Chondrocyte (in vitro differentiated cells): ENCODE results near the gene SND1. TPM values are rescaled to one million over a fixed set of nuclear protein-coding genes. Genes with fewer than 3 reads are reported as not detected.

Source experiments
- DNase-seq: peaks from one replicate; pipeline ENCODE4 v3.0.0; 2021; ENCODE audit warnings: mixed read lengths, low spot score
- H3K27ac Mint-ChIP-seq: one replicate; pipeline ENCODE4 v1.8.0; 2021; ENCODE audit warnings: mild to moderate bottlenecking, moderate library complexity, mixed read lengths; ENCODE audit not compliant: unreplicated experiment
- H3K27me3 Mint-ChIP-seq: 2 replicates; pipeline ENCODE4 v1.8.0; 2021; ENCODE audit warnings: low read depth, mixed read lengths
- H3K36me3 Mint-ChIP-seq: 2 replicates; pipeline ENCODE4 v1.8.0; 2021; ENCODE audit warnings: low read depth, mixed read lengths
- H3K4me1 Mint-ChIP-seq: 2 replicates; pipeline ENCODE4 v1.8.0; 2021; ENCODE audit warnings: low read depth, mild to moderate bottlenecking, mixed read lengths
- H3K4me3 Mint-ChIP-seq: one replicate; pipeline ENCODE4 v1.8.0; 2021; ENCODE audit warnings: mild to moderate bottlenecking, moderate library complexity, mixed read lengths; ENCODE audit not compliant: unreplicated experiment
- H3K9me3 Mint-ChIP-seq: 2 replicates; pipeline ENCODE4 v1.8.0; 2021; ENCODE audit warnings: low read depth, mixed read lengths
- total RNA-seq: library from RNA; stranded (reverse); gene quantifications from 3 replicates; pipeline ENCODE4 v1.2.1, GENCODE V29; 2021
- TF ChIP-seq, protein P1 (sequence below): fragments of 200-600 bp; sonication (generic); IDR thresholded peaks from 2 replicates; pipeline ENCODE4 v1.5.0; 2021; ENCODE audit warnings: antibody characterized with exemption, mild to moderate bottlenecking, moderate library complexity

Gene SND1
- total RNA-seq, 1 donor from 2014 or later, result 229 TPM

GRCh38 chr7:127752829-127753228, 100.8 kb downstream of the SND1 start:
- no peaks in the 10 kb centered on the region for H3K27me3 Mint-ChIP-seq
- TF ChIP-seq, protein P1, sequence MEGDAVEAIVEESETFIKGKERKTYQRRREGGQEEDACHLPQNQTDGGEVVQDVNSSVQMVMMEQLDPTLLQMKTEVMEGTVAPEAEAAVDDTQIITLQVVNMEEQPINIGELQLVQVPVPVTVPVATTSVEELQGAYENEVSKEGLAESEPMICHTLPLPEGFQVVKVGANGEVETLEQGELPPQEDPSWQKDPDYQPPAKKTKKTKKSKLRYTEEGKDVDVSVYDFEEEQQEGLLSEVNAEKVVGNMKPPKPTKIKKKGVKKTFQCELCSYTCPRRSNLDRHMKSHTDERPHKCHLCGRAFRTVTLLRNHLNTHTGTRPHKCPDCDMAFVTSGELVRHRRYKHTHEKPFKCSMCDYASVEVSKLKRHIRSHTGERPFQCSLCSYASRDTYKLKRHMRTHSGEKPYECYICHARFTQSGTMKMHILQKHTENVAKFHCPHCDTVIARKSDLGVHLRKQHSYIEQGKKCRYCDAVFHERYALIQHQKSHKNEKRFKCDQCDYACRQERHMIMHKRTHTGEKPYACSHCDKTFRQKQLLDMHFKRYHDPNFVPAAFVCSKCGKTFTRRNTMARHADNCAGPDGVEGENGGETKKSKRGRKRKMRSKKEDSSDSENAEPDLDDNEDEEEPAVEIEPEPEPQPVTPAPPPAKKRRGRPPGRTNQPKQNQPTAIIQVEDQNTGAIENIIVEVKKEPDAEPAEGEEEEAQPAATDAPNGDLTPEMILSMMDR, result no peak
- H3K4me1 Mint-ChIP-seq, result peaks cover 23% of the 10 kb centered on the region
- DNase-seq, result no peak
- no peak overlapping the region for H3K27ac Mint-ChIP-seq
- peaks cover 3% of the 10 kb centered on the region for H3K36me3 Mint-ChIP-seq
- no peak overlapping the region for H3K4me3 Mint-ChIP-seq
- no peaks in the 10 kb centered on the region for H3K9me3 Mint-ChIP-seq

GRCh38 chr7:127754457-127754856, 102.5 kb downstream of the SND1 start:
- H3K36me3 Mint-ChIP-seq, result peaks cover under 1% of the 10 kb centered on the region
- no peaks in the 10 kb centered on the region for H3K9me3 Mint-ChIP-seq
- H3K27me3 Mint-ChIP-seq, result no peaks in the 10 kb centered on the region
- no peak overlapping the region for H3K27ac Mint-ChIP-seq
- H3K4me3 Mint-ChIP-seq, result no peak overlapping the region
- DNase-seq, result no peak
- H3K4me1 Mint-ChIP-seq, result peaks cover 19% of the 10 kb centered on the region
- TF ChIP-seq, protein P1, result no peak

GRCh38 chr7:127755521-127755920, 103.5 kb downstream of the SND1 start:
- TF ChIP-seq, protein P1, result no peak
- no peaks in the 10 kb centered on the region for H3K36me3 Mint-ChIP-seq
- no peak for DNase-seq
- no peak overlapping the region for H3K27ac Mint-ChIP-seq
- no peak overlapping the region for H3K4me3 Mint-ChIP-seq
- no peaks in the 10 kb centered on the region for H3K27me3 Mint-ChIP-seq
- no peaks in the 10 kb centered on the region for H3K9me3 Mint-ChIP-seq
- peaks cover 21% of the 10 kb centered on the region for H3K4me1 Mint-ChIP-seq

DNA sequence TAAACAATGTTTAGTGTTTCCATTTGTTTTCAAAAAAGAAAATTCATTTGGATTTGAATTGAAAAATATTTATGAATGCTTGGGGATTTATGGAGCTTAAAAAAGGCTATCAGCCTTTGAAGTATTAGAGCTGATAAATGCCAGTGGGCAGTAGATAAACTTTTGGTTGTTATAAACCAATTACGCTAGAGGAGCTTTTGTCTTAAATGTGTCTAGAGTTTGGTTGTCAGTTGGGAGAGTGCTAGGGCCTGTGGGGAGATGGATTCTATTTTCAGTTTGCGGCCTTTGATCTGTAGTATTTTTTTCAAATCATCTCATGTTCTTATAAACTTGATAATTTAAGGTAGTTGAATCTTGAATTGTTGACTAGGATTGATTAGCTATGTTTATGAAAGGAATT, 104.0 kb downstream of the SND1 start:
- Mint-ChIP-seq H3K27ac (no peak overlapping the region), H3K4me1 (peaks cover 18% of the 10 kb centered on the region), H3K27me3 (no peaks in the 10 kb centered on the region), H3K36me3 (no peaks in the 10 kb centered on the region), H3K9me3 (no peaks in the 10 kb centered on the region), H3K4me3 (no peak overlapping the region)
- TF ChIP-seq, protein P1, result no peak
- no peak for DNase-seq

DNA sequence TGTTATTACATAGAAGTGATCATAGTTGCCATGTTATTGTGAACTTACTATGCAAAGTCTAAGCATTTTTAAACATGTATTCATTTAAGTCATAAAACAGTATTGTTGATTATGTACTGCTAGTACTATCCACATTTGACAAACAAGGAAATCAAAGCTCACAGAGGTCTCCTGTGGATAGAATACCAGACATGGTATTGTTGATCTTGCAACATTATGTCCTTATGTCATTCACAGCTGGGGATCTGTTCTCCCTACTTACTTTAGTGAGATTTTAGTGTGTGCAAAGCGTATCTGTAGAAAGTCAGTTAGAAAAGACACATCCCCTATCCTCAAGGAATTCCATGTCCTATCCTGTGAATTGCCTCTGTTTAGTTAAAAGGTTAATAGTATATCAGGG, 106.1 kb downstream of the SND1 start:
- Mint-ChIP-seq H3K4me3 (no peak overlapping the region), H3K27me3 (no peaks in the 10 kb centered on the region), H3K4me1 (peaks cover 13% of the 10 kb centered on the region), H3K36me3 (no peaks in the 10 kb centered on the region), H3K27ac (no peak overlapping the region), H3K9me3 (no peaks in the 10 kb centered on the region)
- DNase-seq, result no peak
- TF ChIP-seq, protein P1, result no peak
